PC-3 (cell line): ENCODE measurements around the gene ABL1.

Source experiments
- CTCF ChIP-seq: fragments of 300-600 bp; sonication (generic); conservative IDR thresholded peaks from 2 replicates; pipeline ENCODE4 v1.5.1; 2017; ENCODE audit warnings: antibody characterized with exemption, low read depth, mild to moderate bottlenecking, low read length
- EZH2 ChIP-seq: fragments of 300-600 bp; sonication (generic); IDR thresholded peaks from one replicate; pipeline ENCODE4 v1.6.1; 2017; ENCODE audit warnings: antibody characterized with exemption, mild to moderate bottlenecking, low read length; ENCODE audit not compliant: unreplicated experiment
- EZH2phosphoT487 ChIP-seq: fragments of 300-600 bp; sonication (generic); IDR thresholded peaks from 2 replicates; pipeline ENCODE4 v1.6.1; 2018; ENCODE audit warnings: mild to moderate bottlenecking, antibody characterized with exemption, low read length, borderline replicate concordance

GRCh38 chr9:130887494-130888144, 52.6 kb downstream of the ABL1 start:
- no peak for TF ChIP-seq CTCF
- TF ChIP-seq EZH2: no peak
- no peak for TF ChIP-seq EZH2phosphoT487
